HG03064 (cell line): ENCODE data around the gene BTBD9.
A peak's percentile ranks its signal among the peaks of the same experiment; 100 is the strongest.

Source experiments
- ATAC-seq: cut with Tn5 transposase; IDR thresholded peaks from one replicate; pipeline ENCODE4 v1.9.1; 2021; ENCODE audit warnings: low read depth; ENCODE audit not compliant: unreplicated experiment

The BTBD9 gene

GRCh38 chr6:38639498-38640215 is at the start of gene BTBD9:
TSS of gene BTBD9 (minus strand) at chr6:38639929.
- peak; percentile 70 for ATAC-seq

DNA sequence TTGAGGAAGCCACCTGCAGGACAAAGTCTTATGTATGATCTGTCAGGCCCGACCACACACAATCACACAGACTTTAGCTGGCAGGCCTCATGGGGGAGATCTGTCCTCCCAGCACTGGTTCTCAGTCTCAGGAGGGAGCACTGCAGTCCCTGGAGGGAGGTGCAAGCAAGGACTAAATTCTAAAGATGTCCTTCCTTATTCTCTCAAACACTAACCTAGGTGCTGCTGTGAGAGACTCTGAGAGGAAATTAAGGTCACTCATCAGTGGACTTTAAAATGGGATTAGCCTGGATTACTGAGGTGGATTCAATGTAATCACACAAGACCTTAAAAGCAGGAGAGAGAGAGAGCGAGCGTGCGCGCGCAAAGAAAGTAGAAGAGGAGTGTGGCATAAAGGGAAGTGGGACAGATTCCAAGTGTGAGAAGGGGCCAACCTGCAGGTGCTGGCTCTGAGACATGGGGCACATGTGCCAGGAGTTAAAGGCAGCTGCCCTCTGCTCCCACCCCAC is 48.9 kb upstream of the BTBD9 start:
- ATAC-seq: peak; percentile 79

GRCh38 chr6:38687549-38687948 is 47.8 kb upstream of the BTBD9 start:
- ATAC-seq: no peak

DNA sequence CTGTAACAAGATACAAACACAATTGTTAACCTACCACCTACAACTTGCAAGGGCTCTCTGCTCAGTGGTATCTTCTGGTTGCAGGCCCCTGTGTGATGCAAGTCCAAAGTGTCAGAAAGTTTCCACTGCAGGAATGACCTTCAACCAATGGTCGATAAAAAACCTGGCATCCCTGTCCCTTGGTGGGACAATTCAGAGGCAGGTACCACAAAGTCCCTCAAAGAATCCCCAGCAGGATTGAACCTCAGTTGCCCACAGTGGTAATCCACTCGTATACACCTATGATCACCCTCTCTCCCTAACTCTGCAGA is 47.3 kb upstream of the BTBD9 start:
- ATAC-seq: no peak

- ATAC-seq: no peak
These were observed 46.7 kb upstream of the BTBD9 start for GRCh38 chr6:38686270-38687042.

DNA sequence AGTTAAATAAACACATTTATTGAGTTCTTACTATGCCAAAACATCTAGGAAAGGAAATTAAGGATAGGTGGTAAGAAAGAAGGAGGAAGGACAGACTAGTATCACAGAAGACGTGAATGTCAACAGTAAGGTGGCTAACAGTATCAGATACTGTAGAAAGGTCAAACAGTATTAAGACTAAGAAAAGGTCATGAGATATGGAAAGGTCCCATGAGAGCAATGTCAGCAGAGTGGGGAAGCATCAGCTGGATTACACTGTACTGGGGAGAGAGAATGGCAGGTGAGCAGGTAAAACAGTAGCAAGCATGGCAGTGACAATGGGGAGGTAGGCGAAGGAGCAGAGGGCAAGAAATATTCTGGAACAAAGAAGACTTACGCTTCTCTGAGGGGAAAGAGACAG is 45.2 kb upstream of the BTBD9 start:
- no peak for ATAC-seq

- ATAC-seq: no peak
These were observed 44.5 kb upstream of the BTBD9 start for GRCh38 chr6:38684237-38684636.

- ATAC-seq: no peak
These were observed 42.1 kb upstream of the BTBD9 start for GRCh38 chr6:38681850-38682249.

GRCh38 chr6:38679668-38680067 is 39.9 kb upstream of the BTBD9 start:
- ATAC-seq: no peak

- ATAC-seq: no peak
These were observed 38.5 kb upstream of the BTBD9 start for GRCh38 chr6:38678178-38678760.

GRCh38 chr6:38676974-38677544 is 37.3 kb upstream of the BTBD9 start:
- ATAC-seq: no peak

DNA sequence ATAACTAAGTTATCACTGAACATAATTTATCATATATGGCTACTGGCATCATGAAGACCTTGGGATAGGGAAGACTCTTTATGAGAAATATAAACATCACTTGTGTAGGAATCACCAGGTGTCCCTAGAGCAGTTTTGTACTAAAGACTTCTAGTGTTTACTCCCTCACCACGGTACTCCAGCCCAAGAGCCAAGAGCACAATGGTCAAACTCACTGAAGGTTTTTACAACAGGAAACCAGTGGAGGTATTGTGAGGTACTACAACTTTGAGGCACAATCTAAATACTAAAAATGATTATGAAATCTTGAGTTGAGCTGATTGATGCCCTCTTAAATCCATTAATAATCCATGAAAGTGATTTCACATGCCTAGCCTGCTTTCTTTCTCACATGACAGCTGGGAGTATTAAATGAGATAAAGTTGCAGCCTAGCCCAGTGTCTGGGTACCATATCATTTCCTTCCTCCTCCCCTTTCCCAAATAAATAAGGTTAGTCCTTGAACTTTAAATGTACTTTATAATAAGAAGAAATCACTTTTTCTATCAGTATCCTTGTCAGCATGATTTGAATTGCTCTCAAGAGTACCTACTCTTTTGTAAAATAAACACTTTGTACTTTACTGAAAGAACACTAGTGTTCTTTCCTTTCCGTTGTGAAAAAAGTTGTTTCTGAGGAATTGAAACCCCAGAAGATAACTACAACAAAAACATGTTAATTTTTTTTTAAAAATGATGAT is 36.7 kb upstream of the BTBD9 start:
- no peak for ATAC-seq

- ATAC-seq: no peak
These were observed 33.9 kb upstream of the BTBD9 start for GRCh38 chr6:38673397-38674165.

DNA sequence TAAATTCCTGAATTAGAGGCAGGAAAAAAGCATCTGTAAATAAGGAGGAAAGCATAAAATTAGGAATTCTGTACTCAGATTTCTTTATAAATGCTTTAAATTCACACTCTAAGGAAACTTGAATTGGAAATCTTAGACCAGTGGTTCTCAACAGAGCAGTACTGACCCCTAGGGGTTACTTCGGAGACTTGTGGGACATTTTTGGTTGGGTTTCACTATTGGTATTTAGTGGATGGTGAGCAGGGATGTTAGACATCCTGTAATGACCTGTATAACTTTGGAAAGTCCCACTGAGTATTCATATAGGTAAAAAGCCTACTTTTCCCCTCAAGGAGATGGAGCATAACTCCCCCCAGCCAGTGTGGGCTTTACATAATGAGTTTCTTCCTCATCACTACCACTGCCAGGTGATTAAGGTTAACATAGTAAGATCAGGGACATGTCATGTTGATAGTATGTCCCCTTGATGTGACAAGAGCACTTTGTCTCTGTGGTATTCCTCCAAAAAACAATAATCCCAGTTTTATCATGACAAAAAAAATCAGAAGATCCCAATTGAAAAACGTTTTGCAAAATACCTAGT is 32.2 kb upstream of the BTBD9 start:
- ATAC-seq: no peak

DNA sequence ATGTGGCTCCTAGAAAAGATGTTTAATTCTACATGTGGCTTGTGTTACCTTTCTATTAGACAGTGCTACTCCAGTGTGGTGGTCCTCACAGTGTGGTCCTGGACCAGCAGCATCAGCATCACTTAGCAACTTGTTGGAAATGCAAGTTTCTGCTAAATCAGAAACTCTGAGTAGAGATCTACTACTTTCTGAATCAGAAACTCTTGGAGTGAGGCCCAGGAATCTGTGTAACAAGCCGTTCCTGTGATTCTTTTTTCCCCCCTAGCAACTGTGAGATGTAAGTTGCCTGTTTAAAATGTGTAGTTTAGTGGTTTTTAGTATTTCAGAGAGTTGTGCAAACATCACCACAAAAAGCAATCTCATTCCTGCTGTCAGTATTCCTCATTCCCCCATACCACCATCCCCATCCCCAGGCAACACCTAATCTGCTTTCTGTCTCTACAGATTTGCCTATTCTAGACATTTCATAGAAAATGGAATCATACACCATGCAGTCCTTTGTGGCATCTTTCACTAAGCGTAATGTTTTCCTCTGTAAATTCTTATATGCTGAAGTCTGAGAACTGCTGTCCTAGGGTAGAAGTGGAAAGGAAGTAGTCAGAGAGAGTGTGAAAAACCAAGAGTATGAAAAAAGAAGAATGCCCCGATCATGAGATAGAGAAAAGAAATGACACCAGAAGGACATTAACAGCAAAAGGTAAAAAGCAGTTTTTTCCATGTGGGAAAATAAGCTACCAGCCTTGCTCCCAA is 18.9 kb upstream of the BTBD9 start:
- no peak for ATAC-seq

DNA sequence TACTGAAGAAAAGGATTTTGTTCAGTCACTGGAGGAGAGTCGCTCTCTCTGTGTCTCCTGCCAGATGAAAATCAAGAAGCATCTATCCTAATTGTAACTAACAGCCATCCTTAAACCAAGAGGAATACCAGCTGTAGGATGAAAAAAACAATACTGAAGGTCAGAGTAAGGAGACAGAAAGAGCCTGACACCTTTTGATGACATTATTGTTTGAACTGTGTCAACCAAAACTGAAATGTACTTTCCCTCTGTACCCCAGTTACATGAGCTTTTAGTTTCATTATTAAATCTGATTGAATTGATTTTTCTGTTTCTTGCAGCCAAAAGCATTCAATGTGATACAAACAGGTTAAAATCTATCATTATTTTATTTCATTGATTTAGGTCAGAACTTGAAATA is 17.2 kb upstream of the BTBD9 start:
- no peak for ATAC-seq

DNA sequence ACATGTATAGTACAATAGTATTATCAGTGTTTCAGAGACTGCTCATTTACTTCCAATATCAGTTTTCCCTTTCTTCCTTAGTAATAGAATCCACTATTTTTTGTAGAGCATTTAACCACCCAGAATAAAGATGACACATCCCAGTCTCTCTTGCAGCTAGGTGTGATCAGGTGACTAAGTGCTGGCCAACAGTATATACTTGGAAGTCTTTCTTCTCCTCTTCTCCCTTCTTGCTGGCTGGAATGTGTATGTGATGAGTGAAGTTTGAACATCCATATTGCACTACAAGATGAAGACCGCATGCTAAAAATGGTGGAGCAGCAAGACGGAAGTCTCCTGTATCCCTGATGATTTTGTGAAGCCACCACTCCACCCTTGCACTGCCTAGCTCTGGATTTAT is 14.5 kb upstream of the BTBD9 start:
- no peak for ATAC-seq

DNA sequence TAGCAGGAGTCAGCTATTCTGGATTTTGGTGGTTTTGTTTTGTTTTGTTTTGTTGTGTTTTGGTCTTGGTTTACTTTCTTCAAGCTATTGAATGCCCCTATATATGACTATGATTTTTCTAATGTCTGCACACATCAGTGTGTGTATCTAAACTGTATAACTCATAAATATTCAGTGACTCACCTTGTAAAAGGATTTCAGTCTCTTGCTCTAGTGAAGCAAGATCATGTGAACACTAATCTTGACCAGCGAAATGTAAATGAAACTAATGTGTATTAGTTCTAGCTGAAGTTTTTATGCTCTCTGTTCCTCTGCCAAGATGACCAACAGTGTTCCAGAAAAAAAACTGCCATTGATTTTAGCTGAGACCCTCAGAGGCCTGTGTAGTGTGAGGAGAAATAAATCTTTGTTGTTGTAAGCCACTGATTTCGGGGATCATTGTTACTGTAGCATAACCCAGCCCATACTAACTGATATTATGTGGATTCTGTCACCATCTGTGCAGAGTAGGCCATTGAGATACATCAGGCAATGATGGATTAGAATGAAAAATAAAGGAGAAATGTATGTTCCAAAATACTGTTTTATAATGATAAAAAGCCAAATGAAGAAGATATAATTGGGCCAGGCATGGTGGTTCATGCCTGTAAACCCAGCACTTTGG is 11.5 kb upstream of the BTBD9 start:
- ATAC-seq: no peak
